PFSK-1 (cell line): ENCODE data around the gene BCL7B.

Source experiments
- POLR2AphosphoS5 ChIP-seq: IDR thresholded peaks from 2 replicates; pipeline ENCODE4 v1.6.1; 2012; ENCODE audit warnings: low read depth, mild to moderate bottlenecking, control low read depth, low read length, moderate library complexity
- REST ChIP-seq, 2 experiments: IDR thresholded peaks; 2 replicates each; pipeline versions ENCODE4 v1.6.1 to v1.8.0; 2011 to 2012; ENCODE audit warnings: low read depth in 2 of 2, low read length in 2 of 2, control low read depth in 1 of 2, inconsistent platforms in 1 of 2, mild to moderate bottlenecking in 1 of 2, moderate library complexity in 1 of 2; ENCODE audit not compliant: insufficient read depth in 1 of 2
- TAF1 ChIP-seq: IDR thresholded peaks from 2 replicates; pipeline ENCODE4 v1.6.1; 2012; ENCODE audit warnings: low read length, control low read depth, borderline replicate concordance; ENCODE audit not compliant: insufficient read depth

- no peak for TF ChIP-seq POLR2AphosphoS5
- no peak for TF ChIP-seq REST (IDR thresholded peaks at IDR 0.05; ENCODE audit: insufficient read depth in 1 of 2, low read depth in 2 of 2, low read length in 2 of 2)
- TF ChIP-seq TAF1, result no peak
Measured at GRCh38 chr7:73519867-73520672, 37.4 kb downstream of the BCL7B start.
